ENCODE results near the gene P3H3.
A peak's percentile ranks its signal among the peaks of the same experiment; 100 is the strongest.
"Not testable (repeated sequence)": the region's sequence is repeated elsewhere in the genome, so short reads cannot be mapped to it uniquely, and the experiment has no call there.

The P3H3 gene

DNA sequence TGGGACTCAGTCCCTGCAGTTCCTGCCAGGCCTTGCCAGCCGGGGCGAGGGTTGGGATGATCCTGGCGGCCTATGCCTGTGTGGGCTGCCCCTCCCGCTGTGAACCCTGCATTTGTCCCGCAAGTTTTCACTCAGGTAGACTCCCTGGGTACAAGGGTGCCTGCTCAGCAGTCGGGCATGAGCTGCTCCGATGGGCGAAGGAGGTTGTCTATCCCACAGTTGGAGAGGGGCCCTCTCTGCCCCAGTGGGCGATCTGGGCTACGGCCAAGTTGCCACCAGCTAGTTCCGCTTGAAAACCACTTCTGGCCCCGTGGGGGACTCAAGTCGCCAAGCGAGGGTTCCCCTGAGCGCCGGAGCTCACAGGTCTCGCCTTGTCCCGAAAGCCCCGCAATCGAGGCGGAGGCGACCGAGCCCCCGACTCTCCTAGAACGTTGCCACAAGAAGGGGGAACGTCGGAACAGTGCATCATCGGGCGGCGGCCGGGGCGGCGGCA lies 38.8 kb downstream of the P3H3 start:
- no peak for DNase-seq (ENCODE audit: low read depth)

DNA sequence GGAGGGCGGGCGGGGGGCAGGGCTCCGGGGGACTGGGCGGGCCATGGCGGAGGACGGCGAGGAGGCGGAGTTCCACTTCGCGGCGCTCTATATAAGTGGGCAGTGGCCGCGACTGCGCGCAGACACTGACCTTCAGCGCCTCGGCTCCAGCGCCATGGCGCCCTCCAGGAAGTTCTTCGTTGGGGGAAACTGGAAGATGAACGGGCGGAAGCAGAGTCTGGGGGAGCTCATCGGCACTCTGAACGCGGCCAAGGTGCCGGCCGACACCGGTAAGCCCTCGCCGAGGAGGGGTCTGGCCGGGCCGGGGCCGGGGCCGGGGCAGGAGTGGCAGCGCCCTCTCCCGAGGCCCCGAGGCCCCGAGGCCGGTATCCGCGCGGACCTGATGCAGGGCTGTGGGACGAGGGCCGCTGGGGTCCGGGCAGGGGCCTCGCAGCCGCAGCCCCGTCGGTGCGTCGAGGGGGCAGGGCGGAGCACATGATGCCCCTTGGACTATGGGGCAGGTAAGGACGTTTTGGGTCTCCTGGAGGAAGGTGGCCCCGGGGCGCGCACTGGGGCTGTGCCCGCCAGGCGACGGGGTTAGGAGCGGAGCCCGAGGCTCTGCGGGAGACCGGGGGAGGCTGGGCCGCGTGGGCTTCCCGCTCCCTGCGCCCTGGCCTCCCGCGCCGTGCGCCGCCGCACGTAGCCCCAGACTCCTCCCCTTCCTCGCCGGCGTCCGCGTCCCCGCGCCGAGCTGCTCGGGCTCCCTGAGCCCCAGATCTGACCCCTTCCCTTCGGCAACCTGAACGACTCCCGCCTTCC lies 39.4 kb downstream of the P3H3 start, which contains the start of gene TPI1:
Gene TPI1, plus strand, starts transcription at position 119 of the 798 bp plus-strand sequence. Its CDS starts 36 bp downstream, at position 155.
- DNase-seq (ENCODE audit: low read depth) = peak; percentile 71

DNA sequence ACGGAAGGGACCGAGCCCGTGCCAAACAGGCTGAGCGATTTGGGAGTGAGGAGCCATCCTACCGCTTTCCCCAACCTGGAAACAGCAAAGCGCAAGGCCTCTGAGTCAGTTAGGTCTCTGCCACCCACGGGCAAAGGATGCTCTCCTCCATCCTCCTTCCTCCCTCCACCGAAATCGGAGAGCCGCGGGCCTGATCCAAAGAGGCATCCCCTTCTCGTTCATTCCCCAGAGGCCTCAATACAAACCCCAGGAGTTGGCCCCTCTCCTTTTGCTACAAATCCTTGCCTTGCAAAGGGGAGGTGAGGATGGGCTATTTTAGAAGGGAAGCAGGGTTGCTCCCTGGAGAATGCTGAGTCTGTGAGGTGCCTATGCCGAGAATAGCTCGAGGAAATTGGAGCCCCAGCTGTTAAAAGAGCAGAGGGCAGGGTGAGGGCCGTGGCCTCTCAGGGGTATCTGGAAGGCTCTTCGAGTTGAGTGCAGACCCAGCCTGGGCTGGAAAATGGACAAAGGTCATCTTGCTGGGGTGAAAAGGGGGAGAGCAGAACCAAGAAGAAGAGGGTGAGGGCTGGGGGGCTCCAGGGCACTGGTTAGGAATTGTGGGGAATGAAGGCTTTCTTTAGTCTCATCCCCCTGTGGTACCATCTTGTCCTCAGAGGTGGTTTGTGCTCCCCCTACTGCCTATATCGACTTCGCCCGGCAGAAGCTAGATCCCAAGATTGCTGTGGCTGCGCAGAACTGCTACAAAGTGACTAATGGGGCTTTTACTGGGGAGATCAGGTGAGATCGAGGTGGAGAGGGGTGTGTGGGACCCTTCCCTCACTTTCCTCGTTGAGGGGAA lies 40.2 kb downstream of the P3H3 start:
- DNase-seq (ENCODE audit: low read depth) = no peak

DNA sequence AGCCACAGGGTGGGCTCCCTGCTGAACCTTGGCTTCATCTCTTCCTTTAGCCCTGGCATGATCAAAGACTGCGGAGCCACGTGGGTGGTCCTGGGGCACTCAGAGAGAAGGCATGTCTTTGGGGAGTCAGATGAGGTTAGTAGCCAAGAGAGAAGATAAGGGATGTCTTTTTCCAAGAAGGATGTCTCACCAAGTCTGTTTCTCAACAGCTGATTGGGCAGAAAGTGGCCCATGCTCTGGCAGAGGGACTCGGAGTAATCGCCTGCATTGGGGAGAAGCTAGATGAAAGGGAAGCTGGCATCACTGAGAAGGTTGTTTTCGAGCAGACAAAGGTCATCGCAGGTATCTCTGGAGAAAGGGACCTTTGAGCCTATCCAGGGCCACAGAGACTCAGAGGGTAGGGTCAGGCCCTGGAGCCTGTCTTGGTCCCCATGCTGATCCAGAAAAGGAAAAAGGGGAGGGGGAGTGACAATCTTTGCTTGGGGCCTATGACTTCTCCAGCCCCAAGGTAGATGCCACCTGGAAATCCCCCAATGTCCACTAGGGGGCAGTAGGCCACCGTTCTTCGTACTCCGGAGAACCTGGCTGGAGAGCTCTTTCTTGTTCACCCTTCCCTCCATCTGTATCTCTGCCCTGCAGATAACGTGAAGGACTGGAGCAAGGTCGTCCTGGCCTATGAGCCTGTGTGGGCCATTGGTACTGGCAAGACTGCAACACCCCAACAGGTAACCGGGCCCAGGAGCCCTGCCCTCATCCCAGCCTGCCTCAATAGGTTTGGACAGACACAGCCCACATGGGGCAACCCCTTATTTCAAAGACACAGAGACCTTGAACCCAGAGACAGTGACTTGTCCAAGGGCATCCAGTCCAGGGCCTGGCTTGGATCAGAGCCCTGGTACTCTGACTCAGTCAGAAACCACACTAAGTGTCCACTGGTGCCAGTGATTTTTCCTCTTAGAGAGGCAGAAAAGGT lies 41.1 kb downstream of the P3H3 start:
- peak; percentile 78 for DNase-seq (ENCODE audit: low read depth)

DNA sequence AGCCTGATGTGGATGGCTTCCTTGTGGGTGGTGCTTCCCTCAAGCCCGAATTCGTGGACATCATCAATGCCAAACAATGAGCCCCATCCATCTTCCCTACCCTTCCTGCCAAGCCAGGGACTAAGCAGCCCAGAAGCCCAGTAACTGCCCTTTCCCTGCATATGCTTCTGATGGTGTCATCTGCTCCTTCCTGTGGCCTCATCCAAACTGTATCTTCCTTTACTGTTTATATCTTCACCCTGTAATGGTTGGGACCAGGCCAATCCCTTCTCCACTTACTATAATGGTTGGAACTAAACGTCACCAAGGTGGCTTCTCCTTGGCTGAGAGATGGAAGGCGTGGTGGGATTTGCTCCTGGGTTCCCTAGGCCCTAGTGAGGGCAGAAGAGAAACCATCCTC lies 42.1 kb downstream of the P3H3 start:
- DNase-seq (ENCODE audit: low read depth) = not testable (repeated sequence)

DNA sequence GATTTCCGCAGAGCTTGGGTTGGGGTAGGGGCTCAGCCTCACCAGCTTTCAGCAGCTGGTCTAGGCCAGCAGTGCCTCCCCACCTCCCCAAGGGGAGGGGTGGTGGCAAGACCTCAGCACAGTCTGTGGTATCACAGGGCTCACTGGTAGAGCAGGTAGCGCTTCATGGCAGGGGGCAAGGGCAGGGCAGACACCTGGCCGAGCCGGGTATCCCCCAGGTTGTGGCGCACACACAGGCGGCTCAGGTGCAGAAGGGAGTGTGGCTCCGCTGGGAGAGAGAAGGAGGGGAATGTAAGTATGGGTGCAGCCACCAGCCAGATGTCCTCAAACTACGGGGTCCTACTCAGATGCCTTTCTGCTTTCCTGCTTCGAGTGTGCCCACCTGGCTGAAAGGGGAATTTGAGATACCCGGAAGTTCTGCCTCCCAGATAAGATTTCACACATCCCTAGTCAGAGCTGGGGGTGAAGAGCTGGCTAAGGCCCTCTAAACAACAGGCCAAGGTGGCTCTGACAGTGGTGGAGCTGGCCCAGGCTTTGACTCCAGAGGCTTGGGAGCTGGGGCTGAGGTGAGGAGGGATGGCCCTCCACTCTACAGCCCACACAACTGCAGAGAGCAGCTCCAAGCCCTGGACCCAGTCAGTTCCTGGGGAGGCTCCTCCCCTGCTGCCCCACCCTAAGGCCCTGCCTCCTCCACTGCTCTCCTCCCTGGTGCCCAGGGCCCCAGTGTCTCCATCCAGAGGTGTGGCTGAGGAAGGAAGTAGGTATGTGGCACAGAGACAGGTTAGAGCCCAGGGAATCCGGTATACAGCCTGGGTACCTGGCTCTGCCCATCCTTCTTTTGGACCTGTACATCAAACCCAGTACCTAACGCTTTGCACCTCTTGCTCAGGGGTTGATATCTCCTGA lies 43.1 kb downstream of the P3H3 start:
- no peak for DNase-seq (ENCODE audit: low read depth)

- peak; percentile 70 for DNase-seq (ENCODE audit: low read depth)
These were observed 44.2 kb downstream of the P3H3 start for GRCh38 chr12:6872073-6873048.

- peak; percentile 99 for DNase-seq (ENCODE audit: low read depth)
These were observed 45.1 kb downstream of the P3H3 start, which contains the start of gene SPSB2 for GRCh38 chr12:6873094-6874014. Gene SPSB2, minus strand, starts transcription at chr12:6873303. Its CDS starts 402 bp downstream, at chr12:6872901.

- not testable (repeated sequence) for DNase-seq (ENCODE audit: low read depth)
These were observed 45.8 kb downstream of the P3H3 start for GRCh38 chr12:6874015-6874368.

- DNase-seq (ENCODE audit: low read depth) = not testable (repeated sequence)
These were observed 51.6 kb downstream of the P3H3 start for GRCh38 chr12:6879824-6880223.

- DNase-seq (ENCODE audit: low read depth) = no peak
These were observed 55.0 kb downstream of the P3H3 start for GRCh38 chr12:6883252-6883651.

- DNase-seq (ENCODE audit: low read depth) = no peak
These were observed 55.5 kb downstream of the P3H3 start for GRCh38 chr12:6883683-6884082.

- DNase-seq (ENCODE audit: low read depth) = no peak
These were observed 56.3 kb downstream of the P3H3 start for GRCh38 chr12:6884539-6884938.

- not testable (repeated sequence) for DNase-seq (ENCODE audit: low read depth)
These were observed 58.2 kb downstream of the P3H3 start for GRCh38 chr12:6886206-6886999.

- no peak for DNase-seq (ENCODE audit: low read depth)
These were observed 59.3 kb downstream of the P3H3 start for GRCh38 chr12:6887460-6887859.

GRCh38 chr12:6888360-6888759 lies 60.2 kb downstream of the P3H3 start:
- DNase-seq (ENCODE audit: low read depth) = no peak

- DNase-seq (ENCODE audit: low read depth) = not testable (repeated sequence)
These were observed 60.6 kb downstream of the P3H3 start for GRCh38 chr12:6888794-6889193.
